Endothelial cell (in vitro differentiated cells): ENCODE results near the gene CEP170B. TPM values are rescaled to one million over a fixed set of nuclear protein-coding genes. Genes with fewer than 3 reads are reported as not detected.
A peak's percentile ranks its signal among the peaks of the same experiment; 100 is the strongest.

Source experiments
- DNase-seq: peaks from one replicate; pipeline ENCODE4 v3.0.0; 2021; ENCODE audit warnings: low spot score
- H3K27ac Mint-ChIP-seq: one replicate; pipeline ENCODE4 v1.8.0; 2021; ENCODE audit warnings: mixed read lengths, inconsistent platforms; ENCODE audit not compliant: unreplicated experiment
- H3K27me3 Mint-ChIP-seq: one replicate; pipeline ENCODE4 v1.8.0; 2021; ENCODE audit warnings: mild to moderate bottlenecking, moderate library complexity, mixed read lengths, inconsistent platforms; ENCODE audit not compliant: unreplicated experiment
- H3K36me3 Mint-ChIP-seq: one replicate; pipeline ENCODE4 v1.8.0; 2021; ENCODE audit warnings: mild to moderate bottlenecking, low read depth, mixed read lengths, inconsistent platforms; ENCODE audit not compliant: unreplicated experiment
- H3K4me1 Mint-ChIP-seq: one replicate; pipeline ENCODE4 v1.8.0; 2021; ENCODE audit warnings: mild to moderate bottlenecking, mixed read lengths, inconsistent platforms; ENCODE audit not compliant: unreplicated experiment
- H3K4me3 Mint-ChIP-seq: one replicate; pipeline ENCODE4 v1.8.0; 2021; ENCODE audit warnings: mild to moderate bottlenecking, mixed read lengths, inconsistent platforms; ENCODE audit not compliant: unreplicated experiment
- H3K9me3 Mint-ChIP-seq: one replicate; pipeline ENCODE4 v1.8.0; 2021; ENCODE audit warnings: mixed read lengths, inconsistent platforms; ENCODE audit not compliant: unreplicated experiment
- CTCF ChIP-seq: fragments of 200-600 bp; sonication (generic); IDR thresholded peaks from one replicate; pipeline ENCODE4 v1.5.0; 2021; ENCODE audit warnings: antibody characterized with exemption; ENCODE audit not compliant: unreplicated experiment
- total RNA-seq: library from RNA; stranded (reverse); fragmentation: NEBNext Ultra II Directional; extraction: Animal tissue kit (Norgen Biotek cat#: 25700); gene quantifications from one replicate; pipeline ENCODE4 v1.2.1, GENCODE V29; 2021; ENCODE audit not compliant: unreplicated experiment

CEP170B gene
- total RNA-seq, 1 donor from 2014 or later: 11.3 TPM

- no peaks in the 10 kb centered on the region for H3K4me1 Mint-ChIP-seq
- no peaks in the 10 kb centered on the region for H3K9me3 Mint-ChIP-seq
- TF ChIP-seq CTCF: no peak
- H3K27ac Mint-ChIP-seq: peak overlapping the region; percentile 67
- peak overlapping the region; percentile 42 for H3K4me3 Mint-ChIP-seq
- peaks cover 2% of the 10 kb centered on the region for H3K27me3 Mint-ChIP-seq
- H3K36me3 Mint-ChIP-seq: no peaks in the 10 kb centered on the region
- DNase-seq: no peak
These were observed 20.6 kb upstream of the CEP170B start for GRCh38 chr14:104844306-104845032.

GRCh38 chr14:104845033-104845666 lies 19.9 kb upstream of the CEP170B start:
- Mint-ChIP-seq H3K27me3 (no peaks in the 10 kb centered on the region), H3K27ac (no peak overlapping the region), H3K9me3 (no peaks in the 10 kb centered on the region), H3K4me1 (no peaks in the 10 kb centered on the region), H3K36me3 (no peaks in the 10 kb centered on the region), H3K4me3 (no peak overlapping the region)
- no peak for DNase-seq
- no peak for TF ChIP-seq CTCF

GRCh38 chr14:104845834-104846441 lies 19.1 kb upstream of the CEP170B start:
- Mint-ChIP-seq H3K27me3 (no peaks in the 10 kb centered on the region), H3K36me3 (no peaks in the 10 kb centered on the region), H3K4me1 (no peaks in the 10 kb centered on the region), H3K4me3 (no peak overlapping the region), H3K9me3 (no peaks in the 10 kb centered on the region), H3K27ac (no peak overlapping the region)
- no peak for DNase-seq
- no peak for TF ChIP-seq CTCF

GRCh38 chr14:104852280-104852663 lies 12.8 kb upstream of the CEP170B start:
- H3K4me3 Mint-ChIP-seq: no peak overlapping the region
- peaks cover 3% of the 10 kb centered on the region for H3K27me3 Mint-ChIP-seq

More at GRCh38 chr14:104852280-104852663, 12.8 kb upstream of the CEP170B start:
- Mint-ChIP-seq H3K4me1 (no peaks in the 10 kb centered on the region), H3K36me3 (no peaks in the 10 kb centered on the region), H3K9me3 (no peaks in the 10 kb centered on the region), H3K27ac (no peak overlapping the region)
- no peak for DNase-seq
- no peak for TF ChIP-seq CTCF
